HepG2 (cell line): ENCODE data around the gene PROKR1. TPM values are rescaled to one million over a fixed set of nuclear protein-coding genes. Genes with fewer than 3 reads are reported as not detected.

Source experiments
- ATAC-seq: fragments of 200-7000 bp; cut with Tn5 transposase; 3 replicates; pipeline ENCODE4 v1.9.1; 2020; ENCODE audit warnings: mild to moderate bottlenecking, moderate library complexity
- BruUV-seq: library from RNA; stranded (reverse); fragments of 400-500 nt; replicated peaks from 2 replicates; lab custom pipeline; 2021; lab: Mats Ljungman, UMichigan
- CTCF ChIA-PET: fragments of 300-600 bp; formaldehyde crosslinking; extraction: SDS; loops from one replicate; lab custom pipeline; 2021; ENCODE audit warnings: low total read pairs, inconsistent platforms, low intra/inter-chr PET ratio; lab: Yijun Ruan, JAX
- POLR2A ChIA-PET: fragments of 350-600 bp; sonication (Branson Sonifier 250); formaldehyde crosslinking; loops from one replicate; lab custom pipeline; 2020; ENCODE audit warnings: antibody characterized with exemption, inconsistent platforms; lab: Yijun Ruan, JAX
- DNase-seq: peaks from one replicate; pipeline ENCODE4 v3.0.0-alpha.2; 2015; ENCODE audit warnings: low spot score
- FAIRE-seq: peaks from 3 replicates; lab custom pipeline; 2011; peaks lifted over from hg19 to GRCh38; lab: Jason Lieb, UNC
- H2AFZ ChIP-seq: one replicate; pipeline ENCODE4 v1.6.1; 2011; ENCODE audit warnings: low read length, inconsistent platforms
- H3K27ac ChIP-seq: fragments of 300-600 bp; 3 replicates; pipeline ENCODE4 v1.8.0; 2011; ENCODE audit warnings: mixed run types, mild to moderate bottlenecking, mixed read lengths, low read length, inconsistent platforms; ENCODE audit not compliant: insufficient read depth; ENCODE audit errors: extremely low read length
- H3K27me3 ChIP-seq, 2 experiments: fragments of 200-600 bp in 1 of 2; 2 replicates in 1 of 2; 3 replicates in 1 of 2; pipeline versions ENCODE4 v1.6.0 to v1.8.0; 2011; ENCODE audit warnings: low read length in 2 of 2, mild to moderate bottlenecking in 2 of 2, moderate library complexity in 2 of 2, inconsistent platforms in 1 of 2; ENCODE audit not compliant: insufficient read depth in 2 of 2, control insufficient read depth in 1 of 2
- H3K36me3 ChIP-seq, 2 experiments: fragments of 200-600 bp in 1 of 2; replicated peaks in 1 of 2; 2 replicates in 1 of 2; 3 replicates in 1 of 2; pipeline versions ENCODE4 v1.5.1 to v1.8.0; 2011; ENCODE audit warnings: low read length in 2 of 2, inconsistent platforms in 1 of 2; ENCODE audit not compliant: insufficient read depth in 2 of 2, control insufficient read depth in 1 of 2
- H3K4me1 ChIP-seq: 2 replicates; pipeline ENCODE4 v1.5.1; 2012; ENCODE audit warnings: low read length, inconsistent platforms; ENCODE audit not compliant: insufficient read depth
- H3K4me2 ChIP-seq: 2 replicates; pipeline ENCODE4 v1.6.0; 2011; ENCODE audit warnings: low read depth, low read length, inconsistent platforms
- H3K4me3 ChIP-seq, 3 experiments: fragments of 200-600 bp in 1 of 3; sonication (generic), shearing (Covaris generic) in 1 of 3; replicated peaks in 1 of 3; 2 replicates each; pipeline ENCODE4 v1.5.1; 2011 to 2016; ENCODE audit warnings: low read length in 3 of 3, inconsistent platforms in 2 of 3, low read depth in 2 of 3, mild to moderate bottlenecking in 2 of 3, control low read depth in 1 of 3, mixed read lengths in 1 of 3; ENCODE audit not compliant: insufficient read depth in 1 of 3
- H3K79me2 ChIP-seq: one replicate; pipeline ENCODE4 v1.6.1; 2011; ENCODE audit warnings: low read length, inconsistent platforms; ENCODE audit not compliant: insufficient read depth
- H3K9ac ChIP-seq: 2 replicates; pipeline ENCODE4 v1.6.0; 2011; ENCODE audit warnings: mild to moderate bottlenecking, low read depth, low read length, inconsistent platforms; ENCODE audit not compliant: insufficient read depth
- H3K9me3 ChIP-seq: 2 replicates; pipeline ENCODE4 v1.5.1; 2012; ENCODE audit warnings: mild to moderate bottlenecking, low read length
- H4K20me1 ChIP-seq: 2 replicates; pipeline ENCODE4 v1.6.0; 2011; ENCODE audit warnings: inconsistent platforms, mild to moderate bottlenecking, low read length, moderate library complexity; ENCODE audit not compliant: insufficient read depth
- CCAR2 ChIP-seq: fragments of 200-400 bp; formaldehyde crosslinking; optimal IDR thresholded peaks from 2 replicates; pipeline ENCODE3; 2018; ENCODE audit warnings: low read depth, mild to moderate bottlenecking, low read length, moderate library complexity
- MAFF ChIP-seq: IDR thresholded peaks from 2 replicates; pipeline ENCODE4 v1.6.1; 2011; ENCODE audit warnings: low read depth, low read length, improper control_type of control experiment
- MED1 ChIP-seq: sonication (generic); formaldehyde crosslinking; IDR thresholded peaks from 2 replicates; pipeline ENCODE4 v1.4.0; 2020; ENCODE audit warnings: missing genetic modification reagents
- NAIF1 ChIP-seq: sonication (generic); formaldehyde crosslinking; IDR thresholded peaks from 2 replicates; pipeline ENCODE4 v1.5.0; 2020; ENCODE audit warnings: mild to moderate bottlenecking, missing genetic modification reagents, borderline replicate concordance
- NR2F1 ChIP-seq, 2 experiments: fragments of 450-650 bp in 1 of 2; formaldehyde crosslinking in 1 of 2; IDR thresholded peaks; 2 replicates each; pipeline versions ENCODE4 v1.5.0 to v1.6.1; 2016 to 2020; ENCODE audit warnings: mild to moderate bottlenecking in 1 of 2, missing compliant biosample characterization in 1 of 2, missing genetic modification reagents in 1 of 2, moderate library complexity in 1 of 2
- NR3C1 ChIP-seq: sonication (generic); formaldehyde crosslinking; IDR thresholded peaks from 2 replicates; pipeline ENCODE4 v1.4.0; 2020; ENCODE audit warnings: missing genetic modification reagents
- SALL2 ChIP-seq: sonication (generic); formaldehyde crosslinking; IDR thresholded peaks from 2 replicates; pipeline ENCODE4 v1.8.1; 2023; ENCODE audit warnings: mild to moderate bottlenecking, missing genetic modification reagents, inconsistent platforms
- SIN3A ChIP-seq: IDR thresholded peaks from 2 replicates; pipeline ENCODE4 v1.6.1; 2011; ENCODE audit warnings: low read depth, mild to moderate bottlenecking, control low read depth, low read length, borderline replicate concordance
- SMARCC2 ChIP-seq: fragments of 450-650 bp; IDR thresholded peaks from 2 replicates; pipeline ENCODE4 v1.6.1; 2017; ENCODE audit warnings: antibody characterized with exemption, mild to moderate bottlenecking
- TBL1XR1 ChIP-seq: fragments of 150-350 bp; IDR thresholded peaks from 2 replicates; pipeline ENCODE4 v1.6.1; 2014; ENCODE audit warnings: borderline replicate concordance, low read length; ENCODE audit not compliant: partially characterized antibody
- WIZ ChIP-seq: sonication (generic); formaldehyde crosslinking; IDR thresholded peaks from 2 replicates; pipeline ENCODE4 v1.5.1; 2020; ENCODE audit warnings: mild to moderate bottlenecking, missing genetic modification reagents
- YY1 ChIP-seq: IDR thresholded peaks from 2 replicates; pipeline ENCODE4 v1.6.1; 2011; ENCODE audit warnings: low read length, low read depth, moderate library complexity, mild to moderate bottlenecking; ENCODE audit not compliant: insufficient read depth, insufficient replicate concordance
- ZNF468 ChIP-seq: sonication (generic); formaldehyde crosslinking; IDR thresholded peaks from 2 replicates; pipeline ENCODE4 v1.8.0; 2022; ENCODE audit warnings: mild to moderate bottlenecking, moderate library complexity, missing genetic modification reagents
- ZNF577 ChIP-seq: sonication (generic); formaldehyde crosslinking; IDR thresholded peaks from 2 replicates; pipeline ENCODE4 v1.4.0; 2020; ENCODE audit warnings: mild to moderate bottlenecking, low read depth, missing genetic modification reagents, borderline replicate concordance
- ZNF678 ChIP-seq: sonication (generic); formaldehyde crosslinking; IDR thresholded peaks from 2 replicates; pipeline ENCODE4 v1.4.0; 2020; ENCODE audit warnings: mild to moderate bottlenecking, missing genetic modification reagents
- ZNF777 ChIP-seq: sonication (generic); formaldehyde crosslinking; IDR thresholded peaks from 2 replicates; pipeline ENCODE4 v1.4.0; 2020; ENCODE audit warnings: missing genetic modification reagents
- WGBS: methylation state at CpG from one replicate; pipeline ENCODE4 v1.1.6; 2017; ENCODE audit warnings: low lambda C conversion rate; 5-methylcytosine and 5-hydroxymethylcytosine counted together
- in situ Hi-C: cut with HindIII; loops from 2 replicates; pipeline ENCODE4 v1.10.0; 2017; ENCODE audit warnings: low pct_unique_long_range_greater_than_20kb; ENCODE audit not compliant: extremely low pct_ligation_motif_present
- intact Hi-C: fragments of 100-400 bp; cut with micrococcal nuclease; formaldehyde crosslinking; loops from one replicate; pipeline ENCODE4 v1.10.0; 2022; ENCODE audit not compliant: unreplicated experiment
- polyA plus RNA-seq, 8 experiments: library from polyadenylated mRNA; depleted of rRNA in 3 of 8; stranded (reverse) in 7 of 8; unstranded in 1 of 8; fragments of >200 nt; fragmentation: Illumina TruSeq in 4 of 8; extraction: Trizol in 4 of 8; gene quantifications; 2 replicates each; pipeline versions ENCODE4 v1.2.1 to v1.2.3, GENCODE V29; 2011 to 2016; ENCODE audit warnings: low read depth in 4 of 8, missing spikeins in 1 of 8, mixed read lengths in 1 of 8; ENCODE audit not compliant: insufficient read depth in 1 of 8
- total RNA-seq, 5 experiments: library from RNA; depleted of rRNA; stranded (reverse); fragments of >200 nt; fragmentation: Illumina TruSeq; extraction: Trizol; gene quantifications; 2 replicates each; pipeline ENCODE4 v1.2.3, GENCODE V29; 2016; ENCODE audit warnings: low read depth in 1 of 5
- TF ChIP-seq, protein P1 (sequence below): sonication (generic); formaldehyde crosslinking; IDR thresholded peaks from 2 replicates; pipeline ENCODE4 v1.8.1; 2023; ENCODE audit warnings: missing genetic modification reagents, inconsistent platforms, borderline replicate concordance
- TF ChIP-seq, protein P2 (sequence below): sonication (generic); formaldehyde crosslinking; IDR thresholded peaks from 2 replicates; pipeline ENCODE4 v1.4.0; 2020; ENCODE audit warnings: missing genetic modification reagents, borderline replicate concordance
- TF ChIP-seq, protein P3 (sequence below): sonication (generic); formaldehyde crosslinking; IDR thresholded peaks from 2 replicates; pipeline ENCODE4 v1.4.0; 2020; ENCODE audit warnings: low read depth, missing genetic modification reagents

The PROKR1 gene
- total and polyA plus RNA-seq, 2 of the 13 experiments (the other 11 are each of a cell fraction or from before 2014, with no cell fraction given) = not detected

DNA sequence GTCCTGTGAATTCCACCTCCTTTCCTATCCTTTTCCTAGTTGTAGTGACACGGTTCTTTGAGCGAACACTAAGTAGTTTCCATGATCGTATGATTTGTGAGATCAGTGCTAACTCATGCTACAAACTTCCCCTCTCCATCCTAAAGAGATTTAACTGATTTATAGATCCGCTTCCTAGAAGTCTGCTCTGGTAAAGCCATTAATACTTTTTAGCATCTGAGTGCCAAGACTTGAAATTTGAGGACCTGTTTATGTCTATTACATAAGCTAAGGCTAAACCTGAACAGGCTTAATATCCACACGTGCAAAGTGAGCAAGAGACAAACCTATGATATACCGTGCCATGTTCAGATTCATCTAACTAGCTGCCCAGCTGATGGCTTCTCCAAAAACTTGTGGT lies 14.9 kb downstream of the PROKR1 start:
- Histone ChIP-seq H3K9me3 (no peaks in the 10 kb centered on the region), H3K9ac (no peak overlapping the region), H3K4me1 (no peaks in the 10 kb centered on the region), H3K4me3 (no peak overlapping the region), H4K20me1 (no peaks in the 10 kb centered on the region), H3K36me3 (no peaks in the 10 kb centered on the region), H3K27me3 (peaks cover 0 to 24% of the 10 kb centered on the region in 2 experiments; a peak in 1 of 5 replicates), H3K4me2 (no peak overlapping the region), H3K79me2 (no peaks in the 10 kb centered on the region), H2AFZ (no peak overlapping the region), H3K27ac (no peak overlapping the region)
- no peak for ATAC-seq
- intact Hi-C loops = no loop called here
- in situ Hi-C loops = no loop called here
- 22% methylated on average over 6 of the region's 6 CpGs for WGBS
- no TSS peak for BruUV-seq
- ChIA-PET POLR2A (no interaction called here), CTCF (no interaction called here)
- FAIRE-seq = no peak
- DNase-seq = no peak
- TF ChIP-seq SALL2 (CRISPR knock-in tag) = no peak
- TF ChIP-seq WIZ = no peak
- no peak for TF ChIP-seq SMARCC2
- TF ChIP-seq, protein P1, sequence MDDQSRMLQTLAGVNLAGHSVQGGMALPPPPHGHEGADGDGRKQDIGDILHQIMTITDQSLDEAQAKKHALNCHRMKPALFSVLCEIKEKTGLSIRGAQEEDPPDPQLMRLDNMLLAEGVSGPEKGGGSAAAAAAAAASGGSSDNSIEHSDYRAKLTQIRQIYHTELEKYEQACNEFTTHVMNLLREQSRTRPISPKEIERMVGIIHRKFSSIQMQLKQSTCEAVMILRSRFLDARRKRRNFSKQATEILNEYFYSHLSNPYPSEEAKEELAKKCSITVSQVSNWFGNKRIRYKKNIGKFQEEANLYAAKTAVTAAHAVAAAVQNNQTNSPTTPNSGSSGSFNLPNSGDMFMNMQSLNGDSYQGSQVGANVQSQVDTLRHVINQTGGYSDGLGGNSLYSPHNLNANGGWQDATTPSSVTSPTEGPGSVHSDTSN = no peak
- TF ChIP-seq YY1 = no peak
- TF ChIP-seq ZNF777 = no peak
- no peak for TF ChIP-seq NR3C1 (CRISPR knock-in tag)
- no peak for TF ChIP-seq ZNF577 (CRISPR knock-in tag)
- TF ChIP-seq, protein P2, sequence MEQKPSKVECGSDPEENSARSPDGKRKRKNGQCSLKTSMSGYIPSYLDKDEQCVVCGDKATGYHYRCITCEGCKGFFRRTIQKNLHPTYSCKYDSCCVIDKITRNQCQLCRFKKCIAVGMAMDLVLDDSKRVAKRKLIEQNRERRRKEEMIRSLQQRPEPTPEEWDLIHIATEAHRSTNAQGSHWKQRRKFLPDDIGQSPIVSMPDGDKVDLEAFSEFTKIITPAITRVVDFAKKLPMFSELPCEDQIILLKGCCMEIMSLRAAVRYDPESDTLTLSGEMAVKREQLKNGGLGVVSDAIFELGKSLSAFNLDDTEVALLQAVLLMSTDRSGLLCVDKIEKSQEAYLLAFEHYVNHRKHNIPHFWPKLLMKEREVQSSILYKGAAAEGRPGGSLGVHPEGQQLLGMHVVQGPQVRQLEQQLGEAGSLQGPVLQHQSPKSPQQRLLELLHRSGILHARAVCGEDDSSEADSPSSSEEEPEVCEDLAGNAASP (CRISPR knock-in tag) = no peak
- TF ChIP-seq CCAR2 = no peak
- TF ChIP-seq ZNF468 = no peak
- TF ChIP-seq TBL1XR1 = no peak
- TF ChIP-seq MAFF = no peak
- no peak for TF ChIP-seq NAIF1
- TF ChIP-seq ZNF678 (CRISPR knock-in tag) = no peak
- TF ChIP-seq NR2F1 (CRISPR knock-in tag; IDR thresholded peaks at IDR 0.05) = no peak
- TF ChIP-seq SIN3A = no peak
- TF ChIP-seq MED1 (CRISPR knock-in tag) = no peak
- TF ChIP-seq, protein P3, sequence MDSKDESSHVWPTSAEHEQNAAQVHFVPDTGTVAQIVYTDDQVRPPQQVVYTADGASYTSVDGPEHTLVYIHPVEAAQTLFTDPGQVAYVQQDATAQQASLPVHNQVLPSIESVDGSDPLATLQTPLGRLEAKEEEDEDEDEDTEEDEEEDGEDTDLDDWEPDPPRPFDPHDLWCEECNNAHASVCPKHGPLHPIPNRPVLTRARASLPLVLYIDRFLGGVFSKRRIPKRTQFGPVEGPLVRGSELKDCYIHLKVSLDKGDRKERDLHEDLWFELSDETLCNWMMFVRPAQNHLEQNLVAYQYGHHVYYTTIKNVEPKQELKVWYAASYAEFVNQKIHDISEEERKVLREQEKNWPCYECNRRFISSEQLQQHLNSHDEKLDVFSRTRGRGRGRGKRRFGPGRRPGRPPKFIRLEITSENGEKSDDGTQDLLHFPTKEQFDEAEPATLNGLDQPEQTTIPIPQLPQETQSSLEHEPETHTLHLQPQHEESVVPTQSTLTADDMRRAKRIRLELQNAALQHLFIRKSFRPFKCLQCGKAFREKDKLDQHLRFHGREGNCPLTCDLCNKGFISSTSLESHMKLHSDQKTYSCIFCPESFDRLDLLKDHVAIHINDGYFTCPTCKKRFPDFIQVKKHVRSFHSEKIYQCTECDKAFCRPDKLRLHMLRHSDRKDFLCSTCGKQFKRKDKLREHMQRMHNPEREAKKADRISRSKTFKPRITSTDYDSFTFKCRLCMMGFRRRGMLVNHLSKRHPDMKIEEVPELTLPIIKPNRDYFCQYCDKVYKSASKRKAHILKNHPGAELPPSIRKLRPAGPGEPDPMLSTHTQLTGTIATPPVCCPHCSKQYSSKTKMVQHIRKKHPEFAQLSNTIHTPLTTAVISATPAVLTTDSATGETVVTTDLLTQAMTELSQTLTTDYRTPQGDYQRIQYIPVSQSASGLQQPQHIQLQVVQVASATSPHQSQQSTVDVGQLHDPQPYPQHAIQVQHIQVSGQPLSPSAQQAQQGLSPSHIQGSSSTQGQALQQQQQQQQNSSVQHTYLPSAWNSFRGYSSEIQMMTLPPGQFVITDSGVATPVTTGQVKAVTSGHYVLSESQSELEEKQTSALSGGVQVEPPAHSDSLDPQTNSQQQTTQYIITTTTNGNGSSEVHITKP = no peak
